B cell (primary cell): ENCODE measurements around the gene PDE3A. TPM values are rescaled to one million over a fixed set of nuclear protein-coding genes. Genes with fewer than 3 reads are reported as not detected.

ENCODE experiments used
- ATAC-seq: fragments of 200-7000 bp; cut with Tn5 transposase; one replicate; pipeline ENCODE4 v1.10.0; 2021; ENCODE audit warnings: low read depth, mild to moderate bottlenecking, moderate number of reproducible peaks, moderate library complexity
- CTCF ChIA-PET: fragments of 350-600 bp; sonication (Branson Sonifier 250); formaldehyde crosslinking; loops from one replicate; lab custom pipeline; 2021; ENCODE audit warnings: antibody characterized with exemption, inconsistent platforms; lab: Charles Lee
- POLR2A ChIA-PET: fragments of 350-600 bp; sonication (Branson Sonifier 250); formaldehyde crosslinking; loops from one replicate; lab custom pipeline; 2021; ENCODE audit warnings: antibody characterized with exemption; lab: Charles Lee
- DNase-seq: peaks from one replicate; pipeline ENCODE4 v3.0.0; 2013
- H2AFZ ChIP-seq: 2 replicates; pipeline ENCODE4 v1.6.1; 2012; ENCODE audit warnings: mild to moderate bottlenecking, low read depth, low read length; ENCODE audit not compliant: insufficient read depth, poor library complexity, severe bottlenecking
- H3K27ac ChIP-seq, 2 donors: 1 replicate in 1 of 2; 2 replicates in 1 of 2; pipeline ENCODE4 v1.5.1; 2012 to 2013; ENCODE audit warnings: low read length in 2 of 2, mild to moderate bottlenecking in 2 of 2, moderate library complexity in 1 of 2
- H3K27me3 ChIP-seq, 4 experiments: fragments of 200-600 bp in 1 of 4; sonication (generic) in 1 of 4; replicated peaks in 1 of 4; 1 replicate in 2 of 4; 2 replicates in 2 of 4; pipeline versions ENCODE4 v1.6.1 to v1.7.0; 2013 to 2016; ENCODE audit warnings: low read length in 3 of 4, mild to moderate bottlenecking in 2 of 4, mixed read lengths in 1 of 4, moderate library complexity in 1 of 4; ENCODE audit not compliant: insufficient read depth in 4 of 4, control insufficient read depth in 3 of 4; ENCODE audit errors: control extremely low read depth in 1 of 4
- H3K36me3 ChIP-seq, 2 experiments: replicated peaks in 1 of 2; 1 replicate in 1 of 2; 2 replicates in 1 of 2; pipeline versions ENCODE4 v1.6.1 to v1.7.1; 2013; ENCODE audit warnings: low read length in 1 of 2; ENCODE audit not compliant: insufficient read depth in 2 of 2, control insufficient read depth in 1 of 2; ENCODE audit errors: control extremely low read depth in 1 of 2, extremely low read depth in 1 of 2
- H3K4me1 ChIP-seq, 2 donors: fragments of 200-600 bp in 1 of 2; sonication (generic) in 1 of 2; 1 replicate in 1 of 2; 2 replicates in 1 of 2; pipeline versions ENCODE4 v1.5.1 to v1.6.1; 2013 to 2017; ENCODE audit warnings: low read length in 2 of 2; ENCODE audit not compliant: control insufficient read depth in 2 of 2, insufficient read depth in 2 of 2
- H3K4me2 ChIP-seq: replicated peaks from 2 replicates; pipeline ENCODE3; 2012; ENCODE audit warnings: mild to moderate bottlenecking, low read depth, low read length; ENCODE audit not compliant: poor library complexity, severe bottlenecking
- H3K4me3 ChIP-seq, 5 experiments: fragments of 200-600 bp in 1 of 5; sonication (generic) in 1 of 5; 1 replicate in 3 of 5; 2 replicates in 2 of 5; pipeline versions ENCODE4 v1.5.1 to v1.7.0; 2011 to 2016; ENCODE audit warnings: low read length in 4 of 5, mild to moderate bottlenecking in 4 of 5, low read depth in 2 of 5, control low read depth in 1 of 5, moderate library complexity in 1 of 5; ENCODE audit not compliant: insufficient read depth in 1 of 5; ENCODE audit errors: control extremely low read depth in 1 of 5, extremely low read depth in 1 of 5
- H3K79me2 ChIP-seq: fragments of 200-600 bp; sonication (generic); one replicate; pipeline ENCODE4 v1.6.0; 2016; ENCODE audit warnings: low read length; ENCODE audit not compliant: control insufficient read depth, insufficient read depth
- H3K9ac ChIP-seq: fragments of 200-600 bp; sonication (generic); 2 replicates; pipeline ENCODE4 v1.6.1; 2017; ENCODE audit warnings: mild to moderate bottlenecking, low read length, moderate library complexity
- H3K9me3 ChIP-seq, 3 donors: one replicate each; pipeline versions ENCODE4 v1.6.1 to v1.7.1; 2013; ENCODE audit warnings: low read length in 2 of 3; ENCODE audit not compliant: control insufficient read depth in 2 of 3, insufficient read depth in 1 of 3; ENCODE audit errors: control extremely low read depth in 1 of 3
- H4K20me1 ChIP-seq: 2 replicates; pipeline ENCODE4 v1.6.0; 2012; ENCODE audit warnings: mild to moderate bottlenecking, low read length; ENCODE audit not compliant: insufficient read depth, control insufficient read depth, poor library complexity, severe bottlenecking
- H3K27ac Mint-ChIP-seq: one replicate; pipeline ENCODE4 v1.8.0; 2021; ENCODE audit warnings: mixed read lengths
- H3K27me3 Mint-ChIP-seq: one replicate; pipeline ENCODE4 v1.8.0; 2021; ENCODE audit warnings: mixed read lengths
- H3K4me1 Mint-ChIP-seq: one replicate; pipeline ENCODE4 v1.8.0; 2021; ENCODE audit warnings: mixed read lengths
- H3K4me3 Mint-ChIP-seq: one replicate; pipeline ENCODE4 v1.8.0; 2021; ENCODE audit warnings: mixed read lengths
- H3K9me3 Mint-ChIP-seq: one replicate; pipeline ENCODE4 v1.8.0; 2022; ENCODE audit warnings: mixed read lengths; ENCODE audit not compliant: insufficient read depth
- CTCF ChIP-seq: fragments of 200-600 bp; IDR thresholded peaks from one replicate; pipeline ENCODE4 v1.8.0; 2022; ENCODE audit warnings: antibody characterized with exemption, mild to moderate bottlenecking
- EZH2 ChIP-seq: IDR thresholded peaks from 2 replicates; pipeline ENCODE4 v1.6.1; 2012; ENCODE audit warnings: borderline replicate concordance, low read depth, mild to moderate bottlenecking, moderate library complexity, low read length; ENCODE audit not compliant: insufficient read depth, poor library complexity, severe bottlenecking
- WGBS: methylation state at CpG from one replicate; pipeline ENCODE4 v1.1.5; 2013; ENCODE audit warnings: missing lambda C conversion rate; ENCODE audit not compliant: insufficient coverage; 5-methylcytosine and 5-hydroxymethylcytosine counted together
- intact Hi-C: fragments of 100-400 bp; cut with micrococcal nuclease; formaldehyde crosslinking; loops from one replicate; pipeline ENCODE4 v1.10.0; 2022
- polyA plus RNA-seq: library from polyadenylated mRNA; depleted of rRNA; stranded (reverse); fragments of >200 nt; gene quantifications from 2 replicates; pipeline ENCODE4 v1.2.3, GENCODE V29; 2012
- total RNA-seq, 2 donors: library from RNA; stranded (reverse); fragments of 120-200 nt in 1 of 2; gene quantifications; 1 replicate in 1 of 2; 2 replicates in 1 of 2; pipeline versions ENCODE4 v1.2.3 to v1.2.4, GENCODE V29; 2013 to 2022

The PDE3A gene
- total and polyA plus RNA-seq, 2 donors (not counting 1 experiment from before 2014, with no cell fraction given), result not detected

DNA sequence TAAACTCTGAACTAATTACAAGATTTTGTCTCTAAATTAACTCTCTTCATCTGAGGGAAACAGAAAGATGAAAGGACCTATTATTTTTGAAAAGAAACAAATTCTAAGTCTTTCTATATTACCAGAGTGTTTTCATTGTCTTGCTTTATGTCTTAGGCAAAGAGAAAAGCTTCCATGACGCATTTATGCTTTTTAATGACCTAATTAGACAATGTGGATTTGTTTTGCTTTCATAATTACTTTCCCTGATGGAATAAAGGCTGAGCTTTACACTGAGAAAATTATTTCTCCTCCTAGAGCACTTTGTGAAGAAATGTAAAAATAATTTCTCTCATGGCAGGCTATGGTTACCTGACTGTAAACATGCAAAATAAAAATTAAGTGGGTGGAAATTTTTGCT is 188.8 kb downstream of the PDE3A start:
- no peak overlapping the region for H3K9ac ChIP-seq
- no peaks in the 10 kb centered on the region for H3K36me3 ChIP-seq
- DNase-seq (no peak), ATAC-seq (no peak)
- intact Hi-C loops, result no loop called here
- H2AFZ ChIP-seq, result no peak overlapping the region
- WGBS, result no CpG with 5 or more reads among the region's 1 CpG
- Mint-ChIP-seq H3K27ac (no peak overlapping the region), H3K9me3 (no peaks in the 10 kb centered on the region), H3K4me3 (no peak overlapping the region), H3K27me3 (no peaks in the 10 kb centered on the region), H3K4me1 (no peaks in the 10 kb centered on the region)
- H3K79me2 ChIP-seq, result no peaks in the 10 kb centered on the region
- H3K4me2 ChIP-seq, result no peak overlapping the region
- H3K4me3 ChIP-seq, result no peak overlapping the region
- no peak for TF ChIP-seq CTCF
- TF ChIP-seq EZH2, result no peak
- peaks cover 0 to under 1% (median 0%) of the 10 kb centered on the region in 3 donors for H3K9me3 ChIP-seq
- ChIA-PET POLR2A (no interaction called here), CTCF (no interaction called here)
- no peaks in the 10 kb centered on the region for H3K4me1 ChIP-seq
- no peaks in the 10 kb centered on the region for H3K27me3 ChIP-seq
- no peaks in the 10 kb centered on the region for H4K20me1 ChIP-seq
- no peak overlapping the region for H3K27ac ChIP-seq

- ATAC-seq, result no peak
- ChIA-PET POLR2A (no interaction called here), CTCF (no interaction called here)
- TF ChIP-seq EZH2 (no peak), CTCF (no peak)
- Mint-ChIP-seq H3K27ac (no peak overlapping the region), H3K9me3 (no peaks in the 10 kb centered on the region), H3K27me3 (no peaks in the 10 kb centered on the region), H3K4me3 (no peak overlapping the region), H3K4me1 (no peaks in the 10 kb centered on the region)
- no peaks in the 10 kb centered on the region for H3K9me3 ChIP-seq
- intact Hi-C loops, result no loop called here
- H3K4me1 ChIP-seq, result no peaks in the 10 kb centered on the region
- no peak overlapping the region for H3K27ac ChIP-seq
- DNase-seq, result no peak
- WGBS, result 100% methylated on average over 3 of the region's 8 CpGs
- H2AFZ ChIP-seq, result no peak overlapping the region
- no peaks in the 10 kb centered on the region for H3K36me3 ChIP-seq
- no peak overlapping the region for H3K9ac ChIP-seq
- no peaks in the 10 kb centered on the region for H3K27me3 ChIP-seq
- no peak overlapping the region for H3K4me3 ChIP-seq
- no peak overlapping the region for H3K4me2 ChIP-seq
- no peaks in the 10 kb centered on the region for H4K20me1 ChIP-seq
- no peaks in the 10 kb centered on the region for H3K79me2 ChIP-seq
Measured at GRCh38 chr12:20560935-20561334, 192.6 kb downstream of the PDE3A start.
